Muscle layer of colon (tissue), 2 donors: ENCODE measurements around the gene CHAMP1.
"Not testable (repeated sequence)": the region's sequence is repeated elsewhere in the genome, so short reads cannot be mapped to it uniquely, and the experiment has no call there.

ENCODE experiments used
- H3K27ac ChIP-seq: one replicate; pipeline ENCODE4 v1.7.0; 2013; ENCODE audit warnings: low read depth, mild to moderate bottlenecking, low read length, moderate library complexity
- H3K27me3 ChIP-seq, 2 donors: one replicate each; pipeline ENCODE4 v1.7.0; 2013; ENCODE audit warnings: low read length in 2 of 2, mild to moderate bottlenecking in 2 of 2; ENCODE audit not compliant: insufficient read depth in 2 of 2, control insufficient read depth in 1 of 2
- H3K36me3 ChIP-seq: one replicate; pipeline ENCODE4 v1.7.0; 2013; ENCODE audit warnings: mild to moderate bottlenecking, low read length; ENCODE audit not compliant: insufficient read depth
- H3K4me1 ChIP-seq: one replicate; pipeline ENCODE4 v1.7.0; 2013; ENCODE audit warnings: mild to moderate bottlenecking, low read length; ENCODE audit not compliant: insufficient read depth
- H3K4me3 ChIP-seq, 2 donors: one replicate each; pipeline ENCODE4 v1.7.0; 2013; ENCODE audit warnings: low read length in 2 of 2, low read depth in 1 of 2, mild to moderate bottlenecking in 1 of 2, moderate library complexity in 1 of 2
- H3K9ac ChIP-seq: one replicate; pipeline ENCODE4 v1.7.0; 2013; ENCODE audit warnings: low read length
- H3K9me3 ChIP-seq: one replicate; pipeline ENCODE4 v1.7.0; 2013; ENCODE audit warnings: mild to moderate bottlenecking, low read length
- donor health status: abdominal sarcoma.
- donor health status: Adenocarcinoma of cecum.

The CHAMP1 gene

GRCh38 chr13:114321256-114321655 is 7.0 kb downstream of the CHAMP1 start:
- Histone ChIP-seq H3K4me3 (no peak overlapping the region), H3K36me3 (peaks cover 38% of the 10 kb centered on the region), H3K4me1 (peaks cover 27% of the 10 kb centered on the region), H3K27me3 (no peaks in the 10 kb centered on the region), H3K9me3 (no peaks in the 10 kb centered on the region), H3K27ac (no peak overlapping the region), H3K9ac (no peak overlapping the region)

GRCh38 chr13:114323349-114323748 is 9.0 kb downstream of the CHAMP1 start:
- Histone ChIP-seq H3K27me3 (no peaks in the 10 kb centered on the region), H3K4me1 (peaks cover 20% of the 10 kb centered on the region), H3K9me3 (no peaks in the 10 kb centered on the region), H3K36me3 (peaks cover 41% of the 10 kb centered on the region), H3K27ac (no peak overlapping the region), H3K9ac (no peak overlapping the region), H3K4me3 (no peak overlapping the region)

- no peaks in the 10 kb centered on the region for H3K27me3 ChIP-seq
- H3K27ac ChIP-seq: no peak overlapping the region
- H3K4me1 ChIP-seq: peaks cover 12% of the 10 kb centered on the region
- no peak overlapping the region for H3K9ac ChIP-seq
- no peaks in the 10 kb centered on the region for H3K9me3 ChIP-seq
- no peak overlapping the region for H3K4me3 ChIP-seq
- H3K36me3 ChIP-seq: peaks cover 44% of the 10 kb centered on the region
Observed at GRCh38 chr13:114324334-114324733, 10.0 kb downstream of the CHAMP1 start.

- Histone ChIP-seq H3K4me3 (no peak overlapping the region), H3K27me3 (no peaks in the 10 kb centered on the region), H3K4me1 (no peaks in the 10 kb centered on the region), H3K9ac (no peak overlapping the region), H3K9me3 (no peaks in the 10 kb centered on the region), H3K36me3 (peaks cover 44% of the 10 kb centered on the region), H3K27ac (no peak overlapping the region)
Observed at GRCh38 chr13:114325729-114326128, 11.4 kb downstream of the CHAMP1 start.

GRCh38 chr13:114328034-114328433 is 13.7 kb downstream of the CHAMP1 start:
- peaks cover 28% of the 10 kb centered on the region for H3K36me3 ChIP-seq

GRCh38 chr13:114328595-114328994 is 14.3 kb downstream of the CHAMP1 start:
- H3K9me3 ChIP-seq: no peaks in the 10 kb centered on the region
- H3K36me3 ChIP-seq: peaks cover 24% of the 10 kb centered on the region
- H3K27ac ChIP-seq: no peak overlapping the region
- no peaks in the 10 kb centered on the region for H3K27me3 ChIP-seq
- no peak overlapping the region for H3K9ac ChIP-seq
- H3K4me1 ChIP-seq: no peaks in the 10 kb centered on the region
- no peak overlapping the region for H3K4me3 ChIP-seq

More at GRCh38 chr13:114328034-114328433, 13.7 kb downstream of the CHAMP1 start:
- Histone ChIP-seq H3K27me3 (no peaks in the 10 kb centered on the region), H3K27ac (no peak overlapping the region), H3K4me3 (no peak overlapping the region), H3K9ac (no peak overlapping the region), H3K4me1 (no peaks in the 10 kb centered on the region), H3K9me3 (no peaks in the 10 kb centered on the region)

- Histone ChIP-seq H3K36me3 (peaks cover 9% of the 10 kb centered on the region), H3K27ac (no peak overlapping the region), H3K4me1 (no peaks in the 10 kb centered on the region), H3K4me3 (no peak overlapping the region), H3K27me3 (no peaks in the 10 kb centered on the region), H3K9ac (no peak overlapping the region), H3K9me3 (no peaks in the 10 kb centered on the region)
Observed at GRCh38 chr13:114330086-114330485, 15.8 kb downstream of the CHAMP1 start.

- not testable (repeated sequence) for H3K9ac ChIP-seq, H3K4me1 ChIP-seq, H3K4me3 ChIP-seq, H3K36me3 ChIP-seq, H3K27me3 ChIP-seq, H3K9me3 ChIP-seq, H3K27ac ChIP-seq
Observed at GRCh38 chr13:114333881-114334280, 19.6 kb downstream of the CHAMP1 start.

GRCh38 chr13:114334305-114335053 is 20.2 kb downstream of the CHAMP1 start:
- Histone ChIP-seq H3K9ac (no peak overlapping the region), H3K4me3 (no peak overlapping the region), H3K27me3 (no peaks in the 10 kb centered on the region), H3K9me3 (no peaks in the 10 kb centered on the region), H3K27ac (no peak overlapping the region), H3K4me1 (peaks cover 4% of the 10 kb centered on the region), H3K36me3 (no peaks in the 10 kb centered on the region)

- H3K27ac ChIP-seq, H3K36me3 ChIP-seq, H3K9ac ChIP-seq, H3K27me3 ChIP-seq, H3K4me3 ChIP-seq, H3K4me1 ChIP-seq, H3K9me3 ChIP-seq: not testable (repeated sequence)
Observed at GRCh38 chr13:114336457-114336856, 22.2 kb downstream of the CHAMP1 start.

- Histone ChIP-seq H3K27ac (no peak overlapping the region), H3K9ac (no peak overlapping the region), H3K27me3 (no peaks in the 10 kb centered on the region), H3K36me3 (no peaks in the 10 kb centered on the region), H3K9me3 (no peaks in the 10 kb centered on the region), H3K4me3 (no peak overlapping the region), H3K4me1 (peaks cover 4% of the 10 kb centered on the region)
Observed at GRCh38 chr13:114338959-114339358, 24.7 kb downstream of the CHAMP1 start.

- H3K9ac ChIP-seq: no peak overlapping the region
- H3K36me3 ChIP-seq: no peaks in the 10 kb centered on the region
Observed at GRCh38 chr13:114339857-114340534, 25.7 kb downstream of the CHAMP1 start.

More at GRCh38 chr13:114339857-114340534, 25.7 kb downstream of the CHAMP1 start:
- Histone ChIP-seq H3K4me3 (no peak overlapping the region), H3K4me1 (peaks cover 4% of the 10 kb centered on the region), H3K27me3 (no peaks in the 10 kb centered on the region), H3K27ac (no peak overlapping the region), H3K9me3 (no peaks in the 10 kb centered on the region)
